ENCODE data around the gene ATG10. TPM values are rescaled to one million over a fixed set of nuclear protein-coding genes. Genes with fewer than 3 reads are reported as not detected.
A peak's percentile ranks its signal among the peaks of the same experiment; 100 is the strongest.

The ATG10 gene
- polyA plus RNA-seq, 4 donors, result 3.5 to 7.8 (median 5.5) TPM

- Histone ChIP-seq H3K4me1 (ENCODE audit: control insufficient read depth in 3 of 3, insufficient read depth in 2 of 3, low read depth in 1 of 3, low read length in 2 of 3) (no peaks in the 10 kb centered on the region), H3K4me3 (ENCODE audit: low read depth in 1 of 3, low read length in 3 of 3) (no peak overlapping the region), H3K9me3 (ENCODE audit: control insufficient read depth in 2 of 2, insufficient read depth in 1 of 2, low read depth in 1 of 2, low read length in 1 of 2) (no peaks in the 10 kb centered on the region), H3K27me3 (ENCODE audit: control insufficient read depth in 3 of 3, insufficient read depth in 3 of 3, low read length in 3 of 3) (no peaks in the 10 kb centered on the region), H3K36me3 (ENCODE audit: control insufficient read depth in 3 of 3, insufficient read depth in 2 of 3, low read depth in 1 of 3, low read length in 3 of 3) (no peaks in the 10 kb centered on the region), H3K27ac (ENCODE audit: low read depth in 1 of 3, low read length in 2 of 3) (no peak overlapping the region)
- DNase-seq, result peak; percentile 40 to 68
- 58 to 70% (median 59%) methylated on average over 3 of the region's 3 CpGs for WGBS, 3 donors
- no peak for FAIRE-seq
These were observed 202.5 kb downstream of the ATG10 start for GRCh38 chr5:82174128-82174918.

- no peaks in the 10 kb centered on the region for H3K27me3 ChIP-seq (ENCODE audit: control insufficient read depth in 3 of 3, insufficient read depth in 3 of 3, low read length in 3 of 3)
- no peaks in the 10 kb centered on the region for H3K4me1 ChIP-seq (ENCODE audit: control insufficient read depth in 3 of 3, insufficient read depth in 2 of 3, low read depth in 1 of 3, low read length in 2 of 3)
- no peak for FAIRE-seq
- no peaks in the 10 kb centered on the region for H3K9me3 ChIP-seq (ENCODE audit: control insufficient read depth in 2 of 2, insufficient read depth in 1 of 2, low read depth in 1 of 2, low read length in 1 of 2)
- no peak for DNase-seq
- 95 to 100% (median 98%) methylated on average over 1 of the region's 1 CpG for WGBS, 3 donors
- no peak overlapping the region for H3K4me3 ChIP-seq (ENCODE audit: low read depth in 1 of 3, low read length in 3 of 3)
- no peaks in the 10 kb centered on the region for H3K36me3 ChIP-seq (ENCODE audit: control insufficient read depth in 3 of 3, insufficient read depth in 2 of 3, low read depth in 1 of 3, low read length in 3 of 3)
- no peak overlapping the region for H3K27ac ChIP-seq (ENCODE audit: low read depth in 1 of 3, low read length in 2 of 3)
These were observed 203.0 kb downstream of the ATG10 start for GRCh38 chr5:82174919-82175219.

DNA sequence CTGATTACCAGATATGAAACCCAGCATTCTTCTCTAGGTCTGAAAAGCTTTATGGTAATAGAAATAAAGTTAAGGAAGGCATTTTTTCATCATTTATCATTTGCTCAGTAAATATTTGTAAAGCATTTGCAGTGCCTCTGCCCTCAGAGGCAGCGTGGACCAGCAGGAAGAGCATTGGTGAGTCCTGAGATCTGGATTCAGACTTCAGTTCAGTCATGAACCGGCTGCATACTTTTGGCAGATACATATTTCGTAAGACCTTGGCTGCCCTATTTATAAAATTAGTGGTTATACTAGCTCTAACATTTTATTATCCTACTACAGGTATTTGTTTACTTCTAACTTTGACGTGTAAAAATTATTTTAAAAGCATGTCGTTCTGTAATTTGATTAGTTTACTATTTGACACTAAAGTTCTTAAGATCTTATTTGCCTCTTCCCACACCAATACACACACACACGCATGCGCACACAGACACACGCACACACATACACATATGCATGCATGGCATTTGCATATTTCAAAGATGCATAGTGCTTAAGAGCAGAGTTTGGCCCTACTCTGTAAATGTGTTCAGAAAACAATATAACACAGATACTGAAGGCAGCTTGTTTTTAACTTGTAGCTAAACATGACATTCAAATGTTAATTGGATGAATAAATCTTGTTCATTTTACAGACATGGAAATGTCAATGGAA is 204.4 kb downstream of the ATG10 start:
- Histone ChIP-seq H3K4me1 (ENCODE audit: control insufficient read depth in 3 of 3, insufficient read depth in 2 of 3, low read depth in 1 of 3, low read length in 2 of 3) (no peaks in the 10 kb centered on the region), H3K27me3 (ENCODE audit: control insufficient read depth in 3 of 3, insufficient read depth in 3 of 3, low read length in 3 of 3) (no peaks in the 10 kb centered on the region), H3K36me3 (ENCODE audit: control insufficient read depth in 3 of 3, insufficient read depth in 2 of 3, low read depth in 1 of 3, low read length in 3 of 3) (no peaks in the 10 kb centered on the region), H3K27ac (ENCODE audit: low read depth in 1 of 3, low read length in 2 of 3) (no peak overlapping the region), H3K4me3 (ENCODE audit: low read depth in 1 of 3, low read length in 3 of 3) (no peak overlapping the region), H3K9me3 (ENCODE audit: control insufficient read depth in 2 of 2, insufficient read depth in 1 of 2, low read depth in 1 of 2, low read length in 1 of 2) (no peaks in the 10 kb centered on the region)
- DNase-seq (no peak), FAIRE-seq (no peak)
- 87 to 90% (median 89%) methylated on average over 8 of the region's 8 CpGs for WGBS, 3 donors

GRCh38 chr5:82178378-82178777 is 206.6 kb downstream of the ATG10 start:
- DNase-seq, result no peak
- WGBS, 3 donors, result 95 to 100% (median 99%) methylated on average over 3 of the region's 3 CpGs
- Histone ChIP-seq H3K27ac (ENCODE audit: low read depth in 1 of 3, low read length in 2 of 3) (no peak overlapping the region), H3K4me1 (ENCODE audit: control insufficient read depth in 3 of 3, insufficient read depth in 2 of 3, low read depth in 1 of 3, low read length in 2 of 3) (no peaks in the 10 kb centered on the region), H3K27me3 (ENCODE audit: control insufficient read depth in 3 of 3, insufficient read depth in 3 of 3, low read length in 3 of 3) (no peaks in the 10 kb centered on the region), H3K9me3 (ENCODE audit: control insufficient read depth in 2 of 2, insufficient read depth in 1 of 2, low read depth in 1 of 2, low read length in 1 of 2) (no peaks in the 10 kb centered on the region), H3K4me3 (ENCODE audit: low read depth in 1 of 3, low read length in 3 of 3) (no peak overlapping the region), H3K36me3 (ENCODE audit: control insufficient read depth in 3 of 3, insufficient read depth in 2 of 3, low read depth in 1 of 3, low read length in 3 of 3) (no peaks in the 10 kb centered on the region)
- no peak for FAIRE-seq

- Histone ChIP-seq H3K27ac (ENCODE audit: low read depth in 1 of 3, low read length in 2 of 3) (no peak overlapping the region), H3K4me3 (ENCODE audit: low read depth in 1 of 3, low read length in 3 of 3) (no peak overlapping the region), H3K36me3 (ENCODE audit: control insufficient read depth in 3 of 3, insufficient read depth in 2 of 3, low read depth in 1 of 3, low read length in 3 of 3) (no peaks in the 10 kb centered on the region), H3K27me3 (ENCODE audit: control insufficient read depth in 3 of 3, insufficient read depth in 3 of 3, low read length in 3 of 3) (no peaks in the 10 kb centered on the region), H3K9me3 (ENCODE audit: control insufficient read depth in 2 of 2, insufficient read depth in 1 of 2, low read depth in 1 of 2, low read length in 1 of 2) (no peaks in the 10 kb centered on the region), H3K4me1 (ENCODE audit: control insufficient read depth in 3 of 3, insufficient read depth in 2 of 3, low read depth in 1 of 3, low read length in 2 of 3) (no peaks in the 10 kb centered on the region)
- FAIRE-seq, result no peak
- no peak for DNase-seq
- 86 to 98% (median 88%) methylated on average over 2 of the region's 2 CpGs for WGBS, 3 donors
These were observed 210.8 kb downstream of the ATG10 start for GRCh38 chr5:82182662-82183061.

- Histone ChIP-seq H3K27me3 (ENCODE audit: control insufficient read depth in 3 of 3, insufficient read depth in 3 of 3, low read length in 3 of 3) (no peaks in the 10 kb centered on the region), H3K27ac (ENCODE audit: low read depth in 1 of 3, low read length in 2 of 3) (no peak overlapping the region), H3K9me3 (ENCODE audit: control insufficient read depth in 2 of 2, insufficient read depth in 1 of 2, low read depth in 1 of 2, low read length in 1 of 2) (no peaks in the 10 kb centered on the region), H3K36me3 (ENCODE audit: control insufficient read depth in 3 of 3, insufficient read depth in 2 of 3, low read depth in 1 of 3, low read length in 3 of 3) (no peaks in the 10 kb centered on the region), H3K4me3 (ENCODE audit: low read depth in 1 of 3, low read length in 3 of 3) (no peak overlapping the region), H3K4me1 (ENCODE audit: control insufficient read depth in 3 of 3, insufficient read depth in 2 of 3, low read depth in 1 of 3, low read length in 2 of 3) (no peaks in the 10 kb centered on the region)
- 78 to 83% (median 79%) methylated on average over 1 of the region's 1 CpG for WGBS, 3 donors
- FAIRE-seq, result no peak
- DNase-seq, result no peak
These were observed 212.0 kb downstream of the ATG10 start for GRCh38 chr5:82183828-82184227.

DNA sequence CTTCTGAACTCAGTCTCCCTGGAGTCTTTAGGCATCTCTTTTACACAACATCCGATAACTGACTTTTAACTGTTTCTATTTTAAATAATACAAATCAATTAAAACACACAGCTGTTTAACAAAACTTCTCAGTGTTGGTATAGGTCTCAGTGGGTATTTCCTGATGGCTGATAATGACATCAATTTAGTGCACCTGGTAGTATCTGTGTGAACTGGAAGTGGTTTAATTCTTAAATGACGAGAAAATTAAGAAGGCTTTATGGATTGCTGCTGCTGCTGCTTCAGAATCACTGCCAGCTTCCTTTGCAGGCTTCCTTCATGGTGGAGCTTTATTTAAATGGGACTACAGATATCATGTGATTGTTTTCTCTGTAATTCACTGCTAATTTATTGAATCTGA is 214.0 kb downstream of the ATG10 start:
- FAIRE-seq (no peak), DNase-seq (no peak)
- H3K9me3 ChIP-seq (ENCODE audit: control insufficient read depth in 2 of 2, insufficient read depth in 1 of 2, low read depth in 1 of 2, low read length in 1 of 2), result no peaks in the 10 kb centered on the region
- no peaks in the 10 kb centered on the region for H3K4me1 ChIP-seq (ENCODE audit: control insufficient read depth in 3 of 3, insufficient read depth in 2 of 3, low read depth in 1 of 3, low read length in 2 of 3)
- no peaks in the 10 kb centered on the region for H3K27me3 ChIP-seq (ENCODE audit: control insufficient read depth in 3 of 3, insufficient read depth in 3 of 3, low read length in 3 of 3)
- no peak overlapping the region for H3K4me3 ChIP-seq (ENCODE audit: low read depth in 1 of 3, low read length in 3 of 3)
- H3K27ac ChIP-seq (ENCODE audit: low read depth in 1 of 3, low read length in 2 of 3), result no peak overlapping the region
- H3K36me3 ChIP-seq (ENCODE audit: control insufficient read depth in 3 of 3, insufficient read depth in 2 of 3, low read depth in 1 of 3, low read length in 3 of 3), result no peaks in the 10 kb centered on the region
- WGBS, 3 donors, result 80 to 94% (median 92%) methylated on average over 2 of the region's 2 CpGs

- whole genome bisulfite sequencing, 3 donors, result 53 to 86% (median 77%) methylated on average over 1 of the region's 1 CpG
- H3K27me3 ChIP-seq (ENCODE audit: control insufficient read depth in 3 of 3, insufficient read depth in 3 of 3, low read length in 3 of 3), result no peaks in the 10 kb centered on the region
- FAIRE-seq, result no peak
- H3K4me3 ChIP-seq (ENCODE audit: low read depth in 1 of 3, low read length in 3 of 3), result no peak overlapping the region
- DNase-seq, result no peak
- H3K36me3 ChIP-seq (ENCODE audit: control insufficient read depth in 3 of 3, insufficient read depth in 2 of 3, low read depth in 1 of 3, low read length in 3 of 3), result no peaks in the 10 kb centered on the region
- H3K9me3 ChIP-seq (ENCODE audit: control insufficient read depth in 2 of 2, insufficient read depth in 1 of 2, low read depth in 1 of 2, low read length in 1 of 2), result no peaks in the 10 kb centered on the region
- no peaks in the 10 kb centered on the region for H3K4me1 ChIP-seq (ENCODE audit: control insufficient read depth in 3 of 3, insufficient read depth in 2 of 3, low read depth in 1 of 3, low read length in 2 of 3)
- H3K27ac ChIP-seq (ENCODE audit: low read depth in 1 of 3, low read length in 2 of 3), result no peak overlapping the region
These were observed 225.7 kb downstream of the ATG10 start for GRCh38 chr5:82197550-82197949.

Data from small intestine (tissue), 7 donors.